HG02981 (cell line): ENCODE results near the gene ALG12.
"Not testable (repeated sequence)": the region's sequence is repeated elsewhere in the genome, so short reads cannot be mapped to it uniquely, and the experiment has no call there.

Source experiments
- ATAC-seq: cut with Tn5 transposase; IDR thresholded peaks from one replicate; pipeline ENCODE4 v1.9.1; 2021; ENCODE audit warnings: mild to moderate bottlenecking, moderate library complexity; ENCODE audit not compliant: unreplicated experiment

ALG12 gene

GRCh38 chr22:49869086-49869830 is 49.0 kb downstream of the ALG12 start:
- ATAC-seq: no peak

GRCh38 chr22:49867303-49868265 is 50.7 kb downstream of the ALG12 start:
- no peak for ATAC-seq

- no peak for ATAC-seq
Measured at GRCh38 chr22:49866646-49867045, 51.6 kb downstream of the ALG12 start.

- no peak for ATAC-seq
Measured at GRCh38 chr22:49866134-49866533, 52.1 kb downstream of the ALG12 start.

- no peak for ATAC-seq
Measured at GRCh38 chr22:49865156-49865555, 53.1 kb downstream of the ALG12 start.

- no peak for ATAC-seq
Measured at GRCh38 chr22:49863931-49864330, 54.3 kb downstream of the ALG12 start.

GRCh38 chr22:49862496-49862776 is 55.8 kb downstream of the ALG12 start:
- no peak for ATAC-seq

- no peak for ATAC-seq
Measured at GRCh38 chr22:49861642-49862495, 56.4 kb downstream of the ALG12 start.

GRCh38 chr22:49858827-49859226 is 59.4 kb downstream of the ALG12 start:
- ATAC-seq: no peak

GRCh38 chr22:49856766-49857618 is 61.2 kb downstream of the ALG12 start:
- no peak for ATAC-seq

- ATAC-seq: no peak
Measured at GRCh38 chr22:49856343-49856742, 61.9 kb downstream of the ALG12 start.

- ATAC-seq: no peak
Measured at GRCh38 chr22:49855251-49855911, 62.9 kb downstream of the ALG12 start.

GRCh38 chr22:49853981-49854831 is 64.0 kb downstream of the ALG12 start:
- ATAC-seq: peak; percentile 25

GRCh38 chr22:49852898-49853894 is 65.0 kb downstream of the ALG12 start, which contains the start of gene ZBED4:
TSS of gene ZBED4 (plus strand) at chr22:49853844. CDS start at chr22:49883663, 29,819 bp downstream.
- peak; percentile 68 for ATAC-seq

GRCh38 chr22:49852568-49852897 is 65.7 kb downstream of the ALG12 start:
- not testable (repeated sequence) for ATAC-seq

GRCh38 chr22:49850959-49851802 is 67.1 kb downstream of the ALG12 start:
- no peak for ATAC-seq
